ENCODE results near the gene CTDSP1. TPM values are rescaled to one million over a fixed set of nuclear protein-coding genes. Genes with fewer than 3 reads are reported as not detected.

Gene CTDSP1
- polyA plus RNA-seq, 4 donors = 137 to 190 (median 153) TPM

GRCh38 chr2:218382785-218383184, 16.9 kb upstream of the CTDSP1 start:
- no peak for DNase-seq (ENCODE audit: low read depth in 4 of 4, low spot score in 2 of 4)

GRCh38 chr2:218383892-218384519, 15.7 kb upstream of the CTDSP1 start:
- DNase-seq (ENCODE audit: low read depth in 4 of 4, low spot score in 2 of 4) = no peak

GRCh38 chr2:218384975-218385374, 14.7 kb upstream of the CTDSP1 start:
- no peak for DNase-seq (ENCODE audit: low read depth in 4 of 4, low spot score in 2 of 4)

GRCh38 chr2:218386505-218387368, 12.9 kb upstream of the CTDSP1 start:
- no peak for DNase-seq (ENCODE audit: low read depth in 4 of 4, low spot score in 2 of 4)

- DNase-seq (ENCODE audit: low read depth in 4 of 4, low spot score in 2 of 4) = peak in 1 of 4 donors; percentile 73
Observed at GRCh38 chr2:218387369-218388194, 12.1 kb upstream of the CTDSP1 start.

- DNase-seq (ENCODE audit: low read depth in 4 of 4, low spot score in 2 of 4) = no peak
Observed at GRCh38 chr2:218389333-218390150, 10.1 kb upstream of the CTDSP1 start.

- no peak for DNase-seq (ENCODE audit: low read depth in 4 of 4, low spot score in 2 of 4)
Observed at GRCh38 chr2:218391202-218391601, 8.5 kb upstream of the CTDSP1 start.

GRCh38 chr2:218392459-218392858, 7.2 kb upstream of the CTDSP1 start:
- DNase-seq (ENCODE audit: low read depth in 4 of 4, low spot score in 2 of 4) = no peak

- no peak for DNase-seq (ENCODE audit: low read depth in 4 of 4, low spot score in 2 of 4)
Observed at GRCh38 chr2:218392891-218393462, 6.7 kb upstream of the CTDSP1 start.

- DNase-seq (ENCODE audit: low read depth in 4 of 4, low spot score in 2 of 4) = no peak
Observed at GRCh38 chr2:218393750-218394290, 5.8 kb upstream of the CTDSP1 start.

- DNase-seq (ENCODE audit: low read depth in 4 of 4, low spot score in 2 of 4) = no peak
Observed at GRCh38 chr2:218394298-218395089, 5.2 kb upstream of the CTDSP1 start.

GRCh38 chr2:218395090-218395444, 4.6 kb upstream of the CTDSP1 start:
- no peak for DNase-seq (ENCODE audit: low read depth in 4 of 4, low spot score in 2 of 4)

- DNase-seq (ENCODE audit: low read depth in 4 of 4, low spot score in 2 of 4) = no peak
Observed at GRCh38 chr2:218395456-218395825, 4.2 kb upstream of the CTDSP1 start.

- peak; percentile 93 to 98 (median 96) for DNase-seq (ENCODE audit: low read depth in 4 of 4, low spot score in 2 of 4)
Observed at GRCh38 chr2:218395826-218396687, 3.6 kb upstream of the CTDSP1 start.

- peak in 2 of 4 donors; percentile 56 to 66 for DNase-seq (ENCODE audit: low read depth in 4 of 4, low spot score in 2 of 4)
Observed at GRCh38 chr2:218396688-218397462, 2.8 kb upstream of the CTDSP1 start.

GRCh38 chr2:218397463-218397819, 2.2 kb upstream of the CTDSP1 start:
- no peak for DNase-seq (ENCODE audit: low read depth in 4 of 4, low spot score in 2 of 4)

- peak in 1 of 4 donors; percentile 54 for DNase-seq (ENCODE audit: low read depth in 4 of 4, low spot score in 2 of 4)
Observed at GRCh38 chr2:218397820-218398436, 1.7 kb upstream of the CTDSP1 start.
